ENCODE data around the gene CCT7.
A peak's percentile ranks its signal among the peaks of the same experiment; 100 is the strongest.

Gene CCT7

GRCh38 chr2:73266061-73266901, 32.2 kb downstream of the CCT7 start:
- peak in 2 of 51 donors; percentile 13 to 56 for DNase-seq

GRCh38 chr2:73267008-73267407, 32.9 kb downstream of the CCT7 start:
- DNase-seq: no peak

GRCh38 chr2:73268366-73268829, 34.3 kb downstream of the CCT7 start:
- no peak for DNase-seq

GRCh38 chr2:73268830-73269685, 35.0 kb downstream of the CCT7 start:
- peak in 9 of 51 donors; percentile 18 to 40 (median 25) for DNase-seq

GRCh38 chr2:73269686-73270465, 35.8 kb downstream of the CCT7 start:
- DNase-seq: no peak

- no peak for DNase-seq
Observed at GRCh38 chr2:73272270-73272669, 38.2 kb downstream of the CCT7 start.

- DNase-seq: no peak
Observed at GRCh38 chr2:73279852-73280251, 45.7 kb downstream of the CCT7 start.

- DNase-seq: no peak
Observed at GRCh38 chr2:73281244-73281643, 47.1 kb downstream of the CCT7 start.

GRCh38 chr2:73282924-73283544, 48.9 kb downstream of the CCT7 start:
- no peak for DNase-seq

GRCh38 chr2:73283545-73284295, 49.6 kb downstream of the CCT7 start:
- DNase-seq: peak in 2 of 51 donors; percentile 42 to 54

- peak in 24 of 51 donors; percentile 19 to 63 (median 44) for DNase-seq
Observed at GRCh38 chr2:73284296-73285158, 50.4 kb downstream of the CCT7 start, which contains the start of gene FBXO41. Gene FBXO41 (minus strand): TSS chr2:73284478. CDS start chr2:73269630, 14,848 bp downstream.

GRCh38 chr2:73285159-73285739, 51.1 kb downstream of the CCT7 start:
- DNase-seq: peak in 4 of 51 donors; percentile 6 to 46 (median 18)

GRCh38 chr2:73286134-73286655, 52.1 kb downstream of the CCT7 start:
- no peak for DNase-seq

- no peak for DNase-seq
Observed at GRCh38 chr2:73289304-73289703, 55.2 kb downstream of the CCT7 start.

GRCh38 chr2:73290049-73290839, 56.1 kb downstream of the CCT7 start:
- peak in 10 of 51 donors; percentile 9 to 49 (median 22) for DNase-seq

GRCh38 chr2:73291093-73291460, 57.0 kb downstream of the CCT7 start:
- peak in 1 of 51 donors; percentile 3 for DNase-seq
